ENCODE measurements around the gene PRKAG2.

GRCh38 chr7:151891182-151891581, 14.3 kb upstream of the PRKAG2 start:
- TF ChIP-seq POLR2A (IDR thresholded peaks at IDR 0.05) (no peak), CTCF (IDR thresholded peaks at IDR 0.05) (no peak)

Data from thyroid gland (tissue), 4 donors.